Measurements from ENCODE around the gene ATRNL1. TPM values are rescaled to one million over a fixed set of nuclear protein-coding genes. Genes with fewer than 3 reads are reported as not detected.

Gene ATRNL1, protein sequence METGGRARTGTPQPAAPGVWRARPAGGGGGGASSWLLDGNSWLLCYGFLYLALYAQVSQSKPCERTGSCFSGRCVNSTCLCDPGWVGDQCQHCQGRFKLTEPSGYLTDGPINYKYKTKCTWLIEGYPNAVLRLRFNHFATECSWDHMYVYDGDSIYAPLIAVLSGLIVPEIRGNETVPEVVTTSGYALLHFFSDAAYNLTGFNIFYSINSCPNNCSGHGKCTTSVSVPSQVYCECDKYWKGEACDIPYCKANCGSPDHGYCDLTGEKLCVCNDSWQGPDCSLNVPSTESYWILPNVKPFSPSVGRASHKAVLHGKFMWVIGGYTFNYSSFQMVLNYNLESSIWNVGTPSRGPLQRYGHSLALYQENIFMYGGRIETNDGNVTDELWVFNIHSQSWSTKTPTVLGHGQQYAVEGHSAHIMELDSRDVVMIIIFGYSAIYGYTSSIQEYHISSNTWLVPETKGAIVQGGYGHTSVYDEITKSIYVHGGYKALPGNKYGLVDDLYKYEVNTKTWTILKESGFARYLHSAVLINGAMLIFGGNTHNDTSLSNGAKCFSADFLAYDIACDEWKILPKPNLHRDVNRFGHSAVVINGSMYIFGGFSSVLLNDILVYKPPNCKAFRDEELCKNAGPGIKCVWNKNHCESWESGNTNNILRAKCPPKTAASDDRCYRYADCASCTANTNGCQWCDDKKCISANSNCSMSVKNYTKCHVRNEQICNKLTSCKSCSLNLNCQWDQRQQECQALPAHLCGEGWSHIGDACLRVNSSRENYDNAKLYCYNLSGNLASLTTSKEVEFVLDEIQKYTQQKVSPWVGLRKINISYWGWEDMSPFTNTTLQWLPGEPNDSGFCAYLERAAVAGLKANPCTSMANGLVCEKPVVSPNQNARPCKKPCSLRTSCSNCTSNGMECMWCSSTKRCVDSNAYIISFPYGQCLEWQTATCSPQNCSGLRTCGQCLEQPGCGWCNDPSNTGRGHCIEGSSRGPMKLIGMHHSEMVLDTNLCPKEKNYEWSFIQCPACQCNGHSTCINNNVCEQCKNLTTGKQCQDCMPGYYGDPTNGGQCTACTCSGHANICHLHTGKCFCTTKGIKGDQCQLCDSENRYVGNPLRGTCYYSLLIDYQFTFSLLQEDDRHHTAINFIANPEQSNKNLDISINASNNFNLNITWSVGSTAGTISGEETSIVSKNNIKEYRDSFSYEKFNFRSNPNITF (N-terminal part only)
- total RNA-seq (1 to 10 TPM; 1.8 to 2.2 (median 2.1) TPM), polyA plus RNA-seq (0.75 TPM)
- long read RNA-seq, donor 1, partial matches to known transcripts, result 2 of 4 reads
- long read RNA-seq, donor 1, other reads (novel, unspliced or antisense), result 0 of 4 reads
- long read RNA-seq, donor 2, result 0 reads
- long read RNA-seq, donor 3, result 0 reads
- long read RNA-seq, donor 4, partial matches to known transcripts, result 0 of 2 reads
- long read RNA-seq, donor 4, other reads (novel, unspliced or antisense), result 1 of 2 reads

GRCh38 chr10:115093286-115093775 is at the start of gene ATRNL1:
Gene ATRNL1 (plus strand): TSS chr10:115093365. CDS start chr10:115093751, 386 bp downstream.
- Histone ChIP-seq H3K9me3 (ENCODE audit: control insufficient read depth, low read length) (no peaks in the 10 kb centered on the region), H3K27ac (ENCODE audit: low read length) (no peak within 1 kb of the TSS), H3K4me3 (ENCODE audit: low read length) (peak within 1 kb of the TSS; percentile 71), H3K27me3 (ENCODE audit: control insufficient read depth, insufficient read depth) (no peaks in the 10 kb centered on the region), H3K4me1 (ENCODE audit: control insufficient read depth, insufficient read depth, low read length) (no peaks in the 10 kb centered on the region)
- WGBS, result under 1% methylated on average over 70 of the region's 70 CpGs
- DNase-seq (peak; percentile 33 to 70 (median 66)), ATAC-seq (peak; percentile 84 to 87)
- intact Hi-C loops (cut with DNase I), result no loop called here

DNA sequence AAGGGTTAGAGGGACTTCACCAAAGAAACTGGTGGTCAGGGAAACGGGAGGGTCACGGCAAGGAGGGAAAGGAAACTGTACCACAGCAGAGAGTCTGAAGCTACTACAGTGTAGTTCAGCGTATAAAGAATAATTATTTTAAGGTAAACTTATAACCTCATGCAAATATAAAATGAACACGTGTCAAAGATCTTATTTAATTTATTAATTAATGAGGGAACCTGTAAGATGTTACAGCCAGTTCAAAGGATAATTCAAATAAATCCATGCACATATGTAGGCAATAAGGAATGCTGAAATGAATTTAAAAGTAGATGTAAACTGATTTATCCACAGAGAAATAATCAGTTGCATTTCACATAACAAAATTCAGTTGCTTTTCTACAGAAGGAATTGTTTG is 49.4 kb upstream of the ATRNL1 start:
- ATAC-seq (no peak), DNase-seq (no peak)
- peaks cover 2% of the 10 kb centered on the region for H3K4me1 ChIP-seq (ENCODE audit: control insufficient read depth, insufficient read depth, low read length)
- H3K27ac ChIP-seq (ENCODE audit: low read length), result no peak overlapping the region
- no peak overlapping the region for H3K4me3 ChIP-seq (ENCODE audit: low read length)
- no peaks in the 10 kb centered on the region for H3K27me3 ChIP-seq (ENCODE audit: control insufficient read depth, insufficient read depth)
- intact Hi-C loops (cut with DNase I), result no loop called here
- WGBS, result 78% methylated on average over 4 of the region's 4 CpGs
- no peaks in the 10 kb centered on the region for H3K9me3 ChIP-seq (ENCODE audit: control insufficient read depth, low read length)

GRCh38 chr10:115044891-115045290 is 48.3 kb upstream of the ATRNL1 start:
- WGBS, result 94% methylated on average over 1 of the region's 1 CpG
- intact Hi-C loops (cut with DNase I), result no loop called here
- Histone ChIP-seq H3K4me3 (ENCODE audit: low read length) (no peak overlapping the region), H3K27me3 (ENCODE audit: control insufficient read depth, insufficient read depth) (no peaks in the 10 kb centered on the region), H3K27ac (ENCODE audit: low read length) (no peak overlapping the region), H3K9me3 (ENCODE audit: control insufficient read depth, low read length) (no peaks in the 10 kb centered on the region), H3K4me1 (ENCODE audit: control insufficient read depth, insufficient read depth, low read length) (peaks cover 2% of the 10 kb centered on the region)
- ATAC-seq, result no peak
- DNase-seq, result no peak

DNA sequence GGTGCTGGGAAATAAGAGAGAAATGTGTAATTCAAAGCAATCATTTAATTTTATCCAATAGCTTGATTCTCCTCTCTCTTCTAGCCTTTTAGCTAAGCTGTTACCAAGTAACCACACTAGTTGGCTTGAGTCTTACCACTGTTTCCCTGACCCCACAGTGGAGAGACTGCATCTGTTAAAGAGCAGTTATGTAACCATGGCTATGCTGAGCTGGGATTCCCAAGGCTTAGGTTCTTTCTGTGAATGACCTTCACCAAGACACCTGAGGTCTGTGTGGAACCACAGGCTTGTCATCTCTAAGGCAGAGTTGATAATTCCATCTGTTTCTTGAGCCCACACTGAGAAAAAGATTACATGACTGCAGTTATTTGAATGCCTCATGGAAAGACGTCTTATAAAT is 47.7 kb upstream of the ATRNL1 start:
- H3K27me3 ChIP-seq (ENCODE audit: control insufficient read depth, insufficient read depth), result no peaks in the 10 kb centered on the region
- intact Hi-C loops (cut with DNase I), result no loop called here
- peaks cover 2% of the 10 kb centered on the region for H3K4me1 ChIP-seq (ENCODE audit: control insufficient read depth, insufficient read depth, low read length)
- WGBS, result 73% methylated on average over 1 of the region's 1 CpG
- no peak overlapping the region for H3K27ac ChIP-seq (ENCODE audit: low read length)
- no peak overlapping the region for H3K4me3 ChIP-seq (ENCODE audit: low read length)
- H3K9me3 ChIP-seq (ENCODE audit: control insufficient read depth, low read length), result no peaks in the 10 kb centered on the region
- no peak for ATAC-seq
- no peak for DNase-seq

DNA sequence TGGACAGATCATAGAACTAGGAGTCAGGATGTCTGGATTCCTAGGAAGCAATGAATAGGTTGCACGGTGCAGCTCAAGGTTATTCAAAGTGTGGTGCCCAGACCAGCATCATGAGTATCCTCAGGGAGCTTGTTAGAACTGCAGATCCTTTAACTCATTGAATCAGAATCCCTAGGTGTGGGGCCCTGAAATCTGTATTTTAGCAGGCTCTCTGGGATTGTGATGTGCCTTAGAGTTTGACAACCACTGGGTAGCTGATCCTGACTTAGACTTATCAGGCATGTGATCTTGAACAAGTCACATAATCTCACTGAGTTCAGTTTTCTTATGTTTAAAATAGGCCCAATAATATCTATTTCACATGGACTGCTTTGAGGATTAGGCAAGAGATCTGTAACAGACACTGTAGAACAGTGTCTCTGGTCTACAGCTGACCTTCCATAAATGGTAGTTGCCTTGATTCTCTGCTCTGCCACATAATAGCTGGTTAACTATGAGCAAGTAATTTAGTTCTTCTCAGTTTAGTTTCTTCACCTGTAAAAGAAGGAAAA is 46.4 kb upstream of the ATRNL1 start:
- no peak overlapping the region for H3K27ac ChIP-seq (ENCODE audit: low read length)
- no peaks in the 10 kb centered on the region for H3K27me3 ChIP-seq (ENCODE audit: control insufficient read depth, insufficient read depth)
- no peak for ATAC-seq
- intact Hi-C loops (cut with DNase I), result no loop called here
- 92% methylated on average over 1 of the region's 1 CpG for WGBS
- no peak overlapping the region for H3K4me3 ChIP-seq (ENCODE audit: low read length)
- DNase-seq, result no peak
- H3K9me3 ChIP-seq (ENCODE audit: control insufficient read depth, low read length), result no peaks in the 10 kb centered on the region
- peaks cover 2% of the 10 kb centered on the region for H3K4me1 ChIP-seq (ENCODE audit: control insufficient read depth, insufficient read depth, low read length)

DNA sequence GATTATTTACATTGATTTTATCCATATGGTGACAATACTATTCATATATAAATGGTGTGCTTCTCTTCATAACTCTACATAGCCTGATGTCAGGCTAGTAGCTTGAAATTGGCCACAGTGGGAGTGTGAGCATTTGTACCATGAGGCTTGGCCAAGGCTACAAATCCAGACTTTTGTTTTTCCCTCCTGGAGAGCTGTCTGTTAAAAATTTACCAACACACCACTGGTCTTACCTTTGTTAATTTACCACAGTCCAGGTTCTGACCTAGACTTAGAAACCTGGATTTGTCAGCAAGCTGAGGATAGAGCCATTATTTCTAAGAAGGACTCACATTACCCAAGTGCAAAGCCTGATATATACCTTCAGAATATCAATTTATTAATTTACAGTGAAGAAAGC is 45.5 kb upstream of the ATRNL1 start:
- intact Hi-C loops (cut with DNase I), result no loop called here
- Histone ChIP-seq H3K9me3 (ENCODE audit: control insufficient read depth, low read length) (no peaks in the 10 kb centered on the region), H3K4me3 (ENCODE audit: low read length) (no peak overlapping the region), H3K27me3 (ENCODE audit: control insufficient read depth, insufficient read depth) (no peaks in the 10 kb centered on the region), H3K4me1 (ENCODE audit: control insufficient read depth, insufficient read depth, low read length) (peaks cover 2% of the 10 kb centered on the region), H3K27ac (ENCODE audit: low read length) (no peak overlapping the region)
- no peak for ATAC-seq
- DNase-seq, result no peak

DNA sequence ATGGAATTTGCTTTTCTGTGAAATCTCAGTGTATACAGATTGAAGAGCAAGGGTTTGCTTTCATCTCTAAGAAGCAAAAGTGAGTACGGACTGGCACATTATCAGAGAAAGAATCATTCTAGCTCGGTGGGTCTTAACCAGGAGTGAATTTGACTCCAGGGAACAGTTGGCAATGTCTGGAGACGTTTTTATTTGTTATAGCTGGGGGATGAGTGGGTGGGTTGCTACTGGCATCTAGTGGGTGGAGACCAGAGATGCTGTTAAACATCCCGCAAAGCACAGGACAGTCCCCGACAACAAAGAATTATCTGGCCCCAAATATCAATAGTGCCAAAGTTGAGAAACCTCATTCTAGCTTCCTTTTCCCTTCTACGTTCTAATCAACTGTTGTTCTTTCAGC is 43.8 kb upstream of the ATRNL1 start:
- Histone ChIP-seq H3K9me3 (ENCODE audit: control insufficient read depth, low read length) (no peaks in the 10 kb centered on the region), H3K4me3 (ENCODE audit: low read length) (no peak overlapping the region), H3K27me3 (ENCODE audit: control insufficient read depth, insufficient read depth) (no peaks in the 10 kb centered on the region), H3K4me1 (ENCODE audit: control insufficient read depth, insufficient read depth, low read length) (peaks cover 2% of the 10 kb centered on the region), H3K27ac (ENCODE audit: low read length) (no peak overlapping the region)
- intact Hi-C loops (cut with DNase I), result no loop called here
- ATAC-seq, result no peak
- no peak for DNase-seq
- WGBS, result 62% methylated on average over 6 of the region's 6 CpGs

DNA sequence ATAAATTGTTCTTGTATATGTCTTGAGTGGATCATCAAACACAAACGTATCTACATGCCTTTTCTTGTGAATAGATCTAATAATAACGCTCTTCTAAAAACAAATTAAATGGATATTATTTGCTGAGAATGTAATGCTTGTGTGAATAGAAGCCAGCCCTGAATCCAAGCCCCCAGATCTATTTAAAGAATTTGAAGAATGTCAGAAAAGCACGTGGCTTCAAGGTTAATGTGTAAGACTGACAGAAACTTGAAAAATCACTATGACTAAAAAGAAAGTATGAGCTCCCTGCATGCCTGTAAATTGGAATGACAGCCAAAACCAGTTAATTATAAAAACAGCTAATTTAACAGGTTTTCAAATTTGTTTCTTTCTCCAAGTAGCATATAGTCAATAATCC is 43.2 kb upstream of the ATRNL1 start:
- no peak overlapping the region for H3K4me3 ChIP-seq (ENCODE audit: low read length)
- no peaks in the 10 kb centered on the region for H3K9me3 ChIP-seq (ENCODE audit: control insufficient read depth, low read length)
- no peak for DNase-seq
- H3K4me1 ChIP-seq (ENCODE audit: control insufficient read depth, insufficient read depth, low read length), result peaks cover 2% of the 10 kb centered on the region
- WGBS, result 52% methylated on average over 3 of the region's 3 CpGs
- no peaks in the 10 kb centered on the region for H3K27me3 ChIP-seq (ENCODE audit: control insufficient read depth, insufficient read depth)
- no peak for ATAC-seq
- intact Hi-C loops (cut with DNase I), result no loop called here
- H3K27ac ChIP-seq (ENCODE audit: low read length), result no peak overlapping the region

DNA sequence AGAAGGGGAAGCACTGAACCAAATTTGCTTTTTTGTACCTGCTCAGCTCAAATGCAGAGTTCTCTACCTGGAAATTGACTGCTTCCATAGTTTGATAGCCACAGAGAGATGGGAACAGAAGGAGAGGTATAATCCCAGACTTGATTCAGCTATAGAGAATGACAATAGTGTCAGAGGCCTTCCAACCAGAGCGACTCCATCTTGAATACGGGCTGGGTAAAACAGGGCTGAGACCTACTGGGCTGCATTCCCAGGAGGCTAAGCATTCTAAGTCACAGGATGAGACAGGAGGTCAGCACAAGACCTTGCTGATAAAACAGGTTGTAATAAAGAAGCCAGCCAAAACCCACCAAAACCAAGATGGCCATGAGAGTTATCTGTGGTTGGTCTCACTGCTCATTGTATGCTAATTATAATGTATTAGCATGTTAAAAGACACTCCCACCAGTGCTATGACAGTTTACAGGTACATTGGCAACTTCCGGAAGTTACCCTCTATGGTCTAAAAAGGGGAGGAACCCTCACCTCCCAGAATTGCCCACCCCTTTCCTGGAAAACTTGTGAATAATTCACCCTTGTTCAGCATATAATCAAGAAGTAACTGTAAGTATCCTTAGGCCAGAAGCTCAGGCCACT is 42.7 kb upstream of the ATRNL1 start:
- no peaks in the 10 kb centered on the region for H3K9me3 ChIP-seq (ENCODE audit: control insufficient read depth, low read length)
- intact Hi-C loops (cut with DNase I), result no loop called here
- H3K4me3 ChIP-seq (ENCODE audit: low read length), result no peak overlapping the region
- H3K27ac ChIP-seq (ENCODE audit: low read length), result no peak overlapping the region
- H3K27me3 ChIP-seq (ENCODE audit: control insufficient read depth, insufficient read depth), result no peaks in the 10 kb centered on the region
- ATAC-seq (no peak), DNase-seq (no peak)
- H3K4me1 ChIP-seq (ENCODE audit: control insufficient read depth, insufficient read depth, low read length), result peaks cover under 1% of the 10 kb centered on the region
- WGBS, result 97% methylated on average over 3 of the region's 3 CpGs

GRCh38 chr10:115051216-115051615 is 41.9 kb upstream of the ATRNL1 start:
- Histone ChIP-seq H3K27me3 (ENCODE audit: control insufficient read depth, insufficient read depth) (no peaks in the 10 kb centered on the region), H3K9me3 (ENCODE audit: control insufficient read depth, low read length) (no peaks in the 10 kb centered on the region), H3K4me3 (ENCODE audit: low read length) (no peak overlapping the region), H3K4me1 (ENCODE audit: control insufficient read depth, insufficient read depth, low read length) (no peaks in the 10 kb centered on the region), H3K27ac (ENCODE audit: low read length) (no peak overlapping the region)
- DNase-seq, result no peak
- ATAC-seq, result no peak
- 97% methylated on average over 2 of the region's 2 CpGs for WGBS
- intact Hi-C loops (cut with DNase I), result no loop called here

Data from right cardiac atrium (tissue), 5 donors.